GM23338 (cell line): ENCODE measurements around the gene CENPK.

Experiments used
- CREB1 ChIP-seq: fragments of 250-450 bp; sonication (Bioruptor Pico); IDR thresholded peaks from 2 replicates; pipeline ENCODE4 v1.5.0; 2020; ENCODE audit warnings: low read depth, mild to moderate bottlenecking, moderate library complexity
- CTCF ChIP-seq, 2 experiments: fragments of 200-600 bp in 1 of 2; sonication (generic) in 1 of 2; conservative IDR thresholded peaks; 2 replicates each; pipeline versions ENCODE4 v1.5.1 to v1.6.1; 2016 to 2017; ENCODE audit warnings: antibody characterized with exemption in 2 of 2, low read depth in 2 of 2, mild to moderate bottlenecking in 2 of 2, moderate library complexity in 1 of 2
- EZH2 ChIP-seq: fragments of 200-600 bp; sonication (generic); IDR thresholded peaks from one replicate; pipeline ENCODE4 v1.8.0; 2017; ENCODE audit warnings: antibody characterized with exemption, mild to moderate bottlenecking, low read depth; ENCODE audit not compliant: unreplicated experiment
- EZH2phosphoT487 ChIP-seq: fragments of 200-600 bp; sonication (generic); IDR thresholded peaks from one replicate; pipeline ENCODE4 v1.8.1; 2018; ENCODE audit warnings: antibody characterized with exemption; ENCODE audit not compliant: unreplicated experiment
- JUNB ChIP-seq: IDR thresholded peaks from one replicate; pipeline ENCODE4 v1.6.1; 2016; ENCODE audit warnings: antibody characterized with exemption; ENCODE audit not compliant: unreplicated experiment
- POLR2AphosphoS5 ChIP-seq: IDR thresholded peaks from 2 replicates; pipeline ENCODE4 v1.6.1; 2016; ENCODE audit warnings: antibody characterized with exemption, low read depth
- STAT1 ChIP-seq: IDR thresholded peaks from one replicate; pipeline ENCODE4 v1.6.1; 2016; ENCODE audit warnings: antibody characterized with exemption; ENCODE audit not compliant: unreplicated experiment
- ZNF114 ChIP-seq: fragments of 250-450 bp; sonication (Bioruptor Pico); IDR thresholded peaks from 2 replicates; pipeline ENCODE4 v1.5.0; 2020; ENCODE audit warnings: mild to moderate bottlenecking, moderate library complexity
- ZNF331 ChIP-seq: fragments of 250-450 bp; sonication (Bioruptor Pico); IDR thresholded peaks from 2 replicates; pipeline ENCODE4 v1.5.0; 2020; ENCODE audit warnings: low read depth, mild to moderate bottlenecking, moderate library complexity
- ZNF462 ChIP-seq: fragments of 250-450 bp; sonication (Bioruptor Pico); IDR thresholded peaks from 2 replicates; pipeline ENCODE4 v1.5.0; 2020; ENCODE audit warnings: mild to moderate bottlenecking, moderate library complexity
- TF ChIP-seq, protein P1 (sequence below): IDR thresholded peaks from 2 replicates; pipeline ENCODE4 v1.6.1; 2016; ENCODE audit warnings: antibody characterized with exemption
- TF ChIP-seq, protein P2 (sequence below): IDR thresholded peaks from one replicate; pipeline ENCODE4 v1.6.1; 2018; ENCODE audit warnings: antibody characterized with exemption; ENCODE audit not compliant: unreplicated experiment

GRCh38 chr5:65482296-65482735 lies 80.7 kb downstream of the CENPK start:
- TF ChIP-seq CTCF (conservative IDR thresholded peaks at IDR 0.05; ENCODE audit: low read depth in 2 of 2) (no peak), EZH2phosphoT487 (no peak), POLR2AphosphoS5 (no peak), JUNB (no peak), ZNF462 (CRISPR knock-in tag) (no peak), CREB1 (no peak), EZH2 (no peak), ZNF114 (CRISPR knock-in tag) (no peak), ZNF331 (no peak), STAT1 (no peak)
- TF ChIP-seq, protein P1, sequence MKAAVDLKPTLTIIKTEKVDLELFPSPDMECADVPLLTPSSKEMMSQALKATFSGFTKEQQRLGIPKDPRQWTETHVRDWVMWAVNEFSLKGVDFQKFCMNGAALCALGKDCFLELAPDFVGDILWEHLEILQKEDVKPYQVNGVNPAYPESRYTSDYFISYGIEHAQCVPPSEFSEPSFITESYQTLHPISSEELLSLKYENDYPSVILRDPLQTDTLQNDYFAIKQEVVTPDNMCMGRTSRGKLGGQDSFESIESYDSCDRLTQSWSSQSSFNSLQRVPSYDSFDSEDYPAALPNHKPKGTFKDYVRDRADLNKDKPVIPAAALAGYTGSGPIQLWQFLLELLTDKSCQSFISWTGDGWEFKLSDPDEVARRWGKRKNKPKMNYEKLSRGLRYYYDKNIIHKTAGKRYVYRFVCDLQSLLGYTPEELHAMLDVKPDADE: no peak
- TF ChIP-seq, protein P2, sequence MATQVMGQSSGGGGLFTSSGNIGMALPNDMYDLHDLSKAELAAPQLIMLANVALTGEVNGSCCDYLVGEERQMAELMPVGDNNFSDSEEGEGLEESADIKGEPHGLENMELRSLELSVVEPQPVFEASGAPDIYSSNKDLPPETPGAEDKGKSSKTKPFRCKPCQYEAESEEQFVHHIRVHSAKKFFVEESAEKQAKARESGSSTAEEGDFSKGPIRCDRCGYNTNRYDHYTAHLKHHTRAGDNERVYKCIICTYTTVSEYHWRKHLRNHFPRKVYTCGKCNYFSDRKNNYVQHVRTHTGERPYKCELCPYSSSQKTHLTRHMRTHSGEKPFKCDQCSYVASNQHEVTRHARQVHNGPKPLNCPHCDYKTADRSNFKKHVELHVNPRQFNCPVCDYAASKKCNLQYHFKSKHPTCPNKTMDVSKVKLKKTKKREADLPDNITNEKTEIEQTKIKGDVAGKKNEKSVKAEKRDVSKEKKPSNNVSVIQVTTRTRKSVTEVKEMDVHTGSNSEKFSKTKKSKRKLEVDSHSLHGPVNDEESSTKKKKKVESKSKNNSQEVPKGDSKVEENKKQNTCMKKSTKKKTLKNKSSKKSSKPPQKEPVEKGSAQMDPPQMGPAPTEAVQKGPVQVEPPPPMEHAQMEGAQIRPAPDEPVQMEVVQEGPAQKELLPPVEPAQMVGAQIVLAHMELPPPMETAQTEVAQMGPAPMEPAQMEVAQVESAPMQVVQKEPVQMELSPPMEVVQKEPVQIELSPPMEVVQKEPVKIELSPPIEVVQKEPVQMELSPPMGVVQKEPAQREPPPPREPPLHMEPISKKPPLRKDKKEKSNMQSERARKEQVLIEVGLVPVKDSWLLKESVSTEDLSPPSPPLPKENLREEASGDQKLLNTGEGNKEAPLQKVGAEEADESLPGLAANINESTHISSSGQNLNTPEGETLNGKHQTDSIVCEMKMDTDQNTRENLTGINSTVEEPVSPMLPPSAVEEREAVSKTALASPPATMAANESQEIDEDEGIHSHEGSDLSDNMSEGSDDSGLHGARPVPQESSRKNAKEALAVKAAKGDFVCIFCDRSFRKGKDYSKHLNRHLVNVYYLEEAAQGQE: no peak
